HG02973 (cell line): ENCODE data around the gene RFK.
A peak's percentile ranks its signal among the peaks of the same experiment; 100 is the strongest.
"Not testable (repeated sequence)": the region's sequence is repeated elsewhere in the genome, so short reads cannot be mapped to it uniquely, and the experiment has no call there.

Source experiments
- ATAC-seq: cut with Tn5 transposase; IDR thresholded peaks from one replicate; pipeline ENCODE4 v1.9.1; 2021; ENCODE audit warnings: moderate library complexity; ENCODE audit not compliant: unreplicated experiment

RFK gene

DNA sequence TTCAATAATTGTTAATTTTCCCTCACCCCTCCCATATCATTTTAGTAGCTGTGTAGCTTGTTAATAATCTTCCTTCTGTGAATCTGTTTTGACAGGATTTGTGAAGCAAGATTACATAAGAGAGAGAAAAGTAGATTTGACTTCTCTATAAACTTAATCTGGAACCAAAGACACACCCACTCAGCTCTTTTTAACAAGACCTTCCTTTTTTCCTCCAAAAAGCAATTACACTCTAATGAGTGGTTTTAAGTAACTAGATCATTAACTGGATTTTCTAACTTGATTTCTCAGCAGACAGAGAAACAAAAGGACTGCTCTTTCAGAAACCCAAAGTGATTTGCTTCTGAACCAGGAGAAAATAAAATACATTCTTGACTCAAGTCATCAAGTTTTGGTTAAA, 21.9 kb downstream of the RFK start:
- ATAC-seq = no peak

DNA sequence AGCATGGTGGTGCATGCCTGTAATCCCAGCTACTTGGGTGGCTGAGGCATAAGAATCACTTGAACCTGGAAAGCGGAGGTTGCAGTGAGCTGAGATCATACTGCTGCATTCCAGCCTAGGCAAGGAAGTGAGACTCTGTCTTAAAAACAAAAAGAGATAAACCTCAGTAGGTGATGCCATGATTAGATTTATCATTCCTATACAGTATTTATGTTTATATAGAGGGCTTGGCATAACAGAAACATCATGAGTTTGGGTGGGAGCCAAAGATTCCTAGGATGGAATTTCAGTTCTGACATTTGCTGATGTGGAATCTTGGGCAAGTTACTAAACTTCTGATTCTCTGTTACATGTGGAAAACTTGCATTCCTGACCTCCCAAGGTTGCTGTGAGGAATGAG, 22.3 kb downstream of the RFK start:
- no peak for ATAC-seq

DNA sequence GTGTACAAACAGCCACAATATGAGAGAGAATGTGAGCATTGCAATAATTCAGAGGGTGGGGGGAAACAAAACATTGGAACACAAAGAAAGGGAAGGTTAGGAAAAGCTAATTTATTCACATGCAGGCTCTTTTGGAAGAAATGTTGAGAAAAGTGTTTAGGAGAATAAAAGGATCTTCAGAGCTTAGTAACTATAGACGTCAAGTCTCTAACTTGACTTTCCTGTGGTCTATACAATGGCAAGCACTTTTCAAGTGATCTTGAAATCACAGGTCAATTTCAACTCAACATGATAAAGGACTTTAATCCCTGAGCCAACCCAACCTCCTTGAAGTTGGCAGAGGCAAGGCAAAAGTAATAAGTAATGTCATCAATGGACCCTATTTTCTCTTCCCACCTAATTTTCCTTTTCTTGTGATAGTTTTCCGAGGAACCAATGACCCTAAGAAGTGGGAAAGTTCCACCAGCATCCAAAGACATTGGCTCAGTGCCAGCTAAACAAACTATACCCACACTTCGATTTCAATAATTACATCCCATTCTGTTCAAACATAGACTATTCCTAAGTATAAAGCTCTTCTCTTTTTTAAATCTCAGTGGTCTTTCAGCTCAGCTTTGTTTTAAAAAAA, 23.7 kb downstream of the RFK start:
- no peak for ATAC-seq

DNA sequence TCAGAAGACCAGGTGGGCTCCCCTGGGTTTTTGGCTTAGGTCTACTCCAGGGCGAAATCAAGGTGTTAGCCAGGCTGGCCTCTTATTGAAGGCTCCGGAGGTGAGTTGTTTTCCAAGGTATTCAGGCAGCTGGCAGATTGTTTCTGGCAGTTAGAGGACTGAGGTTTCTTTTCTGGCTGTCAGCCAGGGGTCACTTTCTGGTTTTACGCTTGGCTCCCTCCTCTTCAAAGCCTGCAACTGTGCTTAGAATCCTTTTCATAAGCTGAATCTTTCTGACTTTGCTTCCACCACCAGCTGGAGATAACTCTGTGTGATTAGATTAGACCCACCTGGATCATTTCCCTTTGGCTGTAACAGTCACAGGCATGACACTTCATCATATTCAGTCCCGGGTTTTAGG, 24.6 kb downstream of the RFK start:
- peak; percentile 49 for ATAC-seq

DNA sequence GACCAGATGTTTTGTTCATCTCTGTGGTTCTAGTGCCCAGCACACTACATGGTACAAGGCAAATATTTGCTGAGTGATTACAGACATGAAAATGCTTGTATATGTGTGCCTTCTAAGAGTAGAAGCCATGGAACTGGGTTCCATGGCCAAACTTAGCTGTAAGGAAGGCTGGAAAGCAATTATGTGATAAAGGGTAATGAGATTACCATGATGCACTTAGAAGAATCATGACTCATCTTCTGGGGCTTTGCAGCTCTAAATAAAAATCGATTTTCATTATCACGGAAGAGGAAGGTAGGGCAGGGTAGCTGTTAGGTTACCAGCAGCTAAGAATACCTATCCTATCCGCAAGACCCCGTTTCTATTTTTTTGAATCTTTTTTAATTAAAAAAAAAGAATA, 28.0 kb downstream of the RFK start:
- no peak for ATAC-seq

DNA sequence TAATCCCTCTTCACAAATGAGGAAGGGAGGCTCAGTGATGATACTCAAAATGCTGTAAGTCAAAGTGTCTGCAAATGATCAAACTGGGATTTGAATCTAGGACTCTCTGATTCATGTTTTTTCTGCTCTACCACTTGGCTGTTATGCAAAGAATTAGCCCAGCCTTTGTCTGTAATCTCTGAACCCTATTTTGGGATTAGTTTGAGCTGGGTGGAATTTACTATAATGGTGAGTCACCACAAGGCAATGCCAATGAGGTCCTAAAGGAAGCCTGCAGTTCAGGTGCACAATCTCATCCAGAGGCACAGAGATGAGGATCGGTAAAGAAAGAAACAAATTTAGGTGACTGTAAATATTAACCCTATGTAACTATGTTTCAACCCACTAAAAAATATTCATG, 29.2 kb downstream of the RFK start:
- ATAC-seq = no peak

DNA sequence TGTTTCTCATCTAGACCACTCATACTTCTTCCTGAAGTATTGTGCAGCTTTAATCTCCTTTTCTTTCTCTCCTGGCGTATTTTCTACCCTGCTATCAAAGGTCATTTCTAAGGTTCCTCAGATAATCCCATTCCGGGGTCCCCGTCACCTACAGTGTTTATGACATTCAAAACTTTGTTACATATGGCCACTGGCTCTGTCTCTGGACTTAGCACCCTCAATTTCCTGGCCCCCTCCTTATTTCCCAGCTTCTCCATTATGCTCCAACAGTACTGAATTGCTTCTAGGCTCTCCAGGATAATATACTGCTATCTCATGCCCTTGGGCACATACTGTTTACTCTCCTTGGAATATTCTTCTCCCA, 31.2 kb downstream of the RFK start:
- no peak for ATAC-seq

DNA sequence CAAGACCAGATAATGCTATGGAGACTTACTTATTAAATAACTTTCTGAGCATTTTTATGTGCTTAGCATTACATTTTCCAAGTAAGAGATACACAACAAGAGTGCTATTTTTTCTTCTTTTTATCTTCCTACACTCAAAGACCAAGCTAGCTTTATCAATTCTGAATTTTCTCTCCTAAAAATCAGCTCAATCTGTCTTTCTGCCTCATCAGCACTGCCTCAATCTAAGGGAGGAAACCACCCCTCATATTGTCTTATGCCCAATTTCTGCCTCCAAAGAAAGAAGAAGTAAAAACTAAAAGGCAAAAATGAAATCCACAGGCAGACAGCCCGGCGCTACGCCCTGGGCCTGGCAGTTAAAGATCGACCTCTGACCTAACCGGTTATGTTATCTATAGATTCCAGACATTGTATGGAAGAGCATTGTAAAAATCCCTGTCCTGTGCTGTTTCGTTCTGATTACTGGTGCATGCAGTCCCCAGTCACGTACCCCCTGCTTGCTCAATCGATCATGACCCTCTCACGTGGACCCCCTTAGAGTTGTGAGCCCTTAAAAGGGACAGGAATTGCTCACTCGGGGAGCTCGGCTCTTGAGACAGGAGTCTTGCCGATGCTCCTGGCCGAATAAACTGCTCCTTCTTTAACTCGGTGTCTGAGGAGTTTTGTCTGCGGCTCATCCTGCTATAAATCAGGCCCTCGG, 31.7 kb downstream of the RFK start:
- not testable (repeated sequence) for ATAC-seq

DNA sequence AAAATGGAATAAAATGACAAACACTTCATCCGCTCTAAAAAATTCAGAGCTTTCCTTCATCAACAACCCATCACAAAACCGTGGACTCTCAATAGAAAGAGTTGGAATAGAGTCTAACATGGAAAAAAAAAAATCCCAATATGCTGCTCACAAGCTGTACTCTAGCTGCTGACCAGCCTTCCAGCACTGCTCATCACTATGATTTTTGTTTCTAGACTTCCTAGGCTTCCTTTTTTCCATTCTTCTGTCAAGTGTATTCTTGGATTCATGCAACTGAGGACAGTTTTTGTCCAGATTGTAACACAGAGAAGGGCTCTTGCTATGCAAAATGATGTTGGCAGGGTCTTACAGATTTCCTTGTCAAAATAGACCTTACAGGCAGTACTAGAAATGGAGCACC, 34.5 kb downstream of the RFK start:
- no peak for ATAC-seq

DNA sequence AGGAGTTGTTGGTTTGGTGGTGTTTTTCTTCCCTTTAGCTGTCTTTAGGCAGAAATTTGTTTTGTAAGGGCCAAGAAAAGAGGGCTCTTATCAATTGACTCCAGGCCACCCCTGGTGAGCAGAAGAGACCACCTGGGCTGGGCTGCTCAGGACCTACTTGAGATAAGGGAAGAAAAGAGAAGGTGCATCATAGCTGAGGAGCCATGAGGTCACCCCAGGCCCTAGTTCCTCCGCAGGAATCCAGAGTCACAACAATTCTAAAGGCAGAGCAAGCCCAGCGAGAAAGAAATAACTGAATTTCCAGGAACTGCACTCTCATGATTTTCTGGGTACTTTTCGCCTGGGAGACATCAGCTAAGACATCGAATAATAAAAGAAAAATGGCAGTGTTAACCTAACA, 34.9 kb downstream of the RFK start:
- no peak for ATAC-seq

DNA sequence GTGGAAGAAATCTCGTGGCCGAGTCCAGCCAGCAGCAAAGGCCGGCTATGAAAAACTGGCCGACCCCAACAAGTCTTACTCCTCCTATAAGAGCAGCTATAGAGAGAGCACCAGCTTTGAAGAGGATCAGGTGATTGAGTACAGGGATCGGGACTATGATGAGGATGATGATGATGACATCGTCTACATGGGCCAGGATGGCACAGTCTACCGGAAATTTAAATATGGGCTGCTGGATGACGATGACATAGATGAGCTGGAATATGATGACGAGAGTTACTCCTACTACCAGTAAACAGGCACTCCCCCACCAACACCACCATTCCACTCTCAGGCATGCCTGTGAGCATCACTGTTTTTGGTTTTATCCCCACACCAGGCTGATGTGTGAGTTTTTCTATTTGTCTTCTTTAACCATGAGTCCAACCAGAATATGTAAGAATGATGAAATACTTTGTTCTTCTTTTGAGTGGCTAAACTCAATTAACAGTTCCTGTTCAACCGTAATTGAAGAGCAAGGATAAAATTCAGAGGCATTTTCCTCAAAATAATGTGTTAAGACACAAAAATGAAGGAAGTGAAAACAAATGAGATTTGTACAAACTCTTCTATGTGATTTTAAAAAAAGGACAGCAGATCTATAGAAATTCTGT, 35.5 kb downstream of the RFK start:
- no peak for ATAC-seq

DNA sequence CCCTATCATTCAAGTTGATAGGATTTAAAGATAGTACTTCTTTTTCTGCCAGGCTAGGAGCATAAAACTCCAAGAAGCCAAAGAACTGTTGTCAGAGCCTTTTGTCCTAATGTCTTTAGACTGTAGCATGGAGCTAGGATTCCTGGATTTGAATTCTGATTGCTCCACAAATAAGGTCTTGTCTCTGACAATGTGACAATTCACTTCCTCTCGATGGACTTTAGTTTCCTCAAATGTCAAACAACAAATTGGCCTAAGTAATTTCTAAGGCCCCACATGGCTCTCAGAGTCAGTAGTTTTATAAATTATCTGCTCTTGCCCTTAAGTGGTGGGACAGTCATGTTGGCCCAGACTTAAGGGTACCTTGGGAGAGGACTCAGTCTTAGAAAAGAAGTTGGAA, 36.7 kb downstream of the RFK start:
- ATAC-seq = no peak

DNA sequence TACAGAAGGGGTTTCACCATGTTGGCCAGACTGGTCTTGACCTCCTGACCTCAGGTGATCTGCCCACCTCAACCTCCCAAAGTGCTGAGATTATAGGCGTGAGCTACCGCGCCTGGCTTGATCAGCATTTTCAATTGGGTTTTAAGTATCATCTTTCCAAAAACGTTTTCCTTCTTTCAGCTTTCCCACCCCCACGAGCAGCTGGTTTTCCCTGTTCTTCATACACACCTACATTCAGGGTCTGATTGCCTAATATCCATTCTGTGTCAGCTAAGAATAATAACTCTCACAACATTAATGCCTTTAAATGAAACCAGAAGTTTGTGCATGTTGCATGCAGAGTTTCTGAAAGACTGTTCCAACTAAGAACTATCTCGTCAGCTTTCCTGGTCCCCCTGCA, 38.3 kb downstream of the RFK start:
- ATAC-seq = no peak

DNA sequence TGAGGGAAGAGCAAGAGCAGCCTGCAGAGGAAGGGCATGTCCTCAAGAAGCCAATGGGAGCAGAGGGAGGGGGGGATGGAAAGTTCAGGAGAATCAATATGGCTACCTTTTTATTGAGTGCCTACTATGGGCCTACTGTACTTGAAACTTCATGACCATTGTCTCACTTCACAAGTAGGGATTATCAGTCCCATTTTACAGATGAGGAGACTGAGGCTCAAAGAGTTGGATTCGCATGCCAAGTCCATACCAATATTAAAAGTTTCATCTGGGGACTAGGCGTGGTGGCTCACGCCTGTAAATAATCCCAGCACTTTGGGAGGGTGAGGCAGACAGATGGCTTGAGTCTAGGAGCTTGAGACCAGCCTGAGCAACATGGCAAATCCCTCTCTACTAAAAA, 40.0 kb downstream of the RFK start:
- ATAC-seq = no peak

DNA sequence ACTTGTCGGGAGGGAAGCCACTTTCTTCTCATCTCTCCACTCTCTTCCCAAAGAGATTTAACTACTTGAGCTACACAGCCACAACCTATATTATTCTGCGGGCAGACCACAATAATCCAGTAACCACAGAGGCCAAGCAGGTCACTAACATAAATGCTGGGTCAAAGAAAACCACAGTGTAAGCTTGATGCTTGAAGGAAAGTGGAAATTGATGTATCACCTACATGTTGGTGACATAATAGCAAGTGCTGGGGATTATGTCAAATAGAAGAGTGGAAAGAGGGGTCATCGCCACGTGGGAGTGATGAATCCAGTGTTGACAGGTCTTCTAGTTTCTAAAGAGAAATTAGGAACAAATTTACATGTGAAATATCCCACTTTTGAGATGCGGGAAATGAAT, 40.9 kb downstream of the RFK start:
- no peak for ATAC-seq

DNA sequence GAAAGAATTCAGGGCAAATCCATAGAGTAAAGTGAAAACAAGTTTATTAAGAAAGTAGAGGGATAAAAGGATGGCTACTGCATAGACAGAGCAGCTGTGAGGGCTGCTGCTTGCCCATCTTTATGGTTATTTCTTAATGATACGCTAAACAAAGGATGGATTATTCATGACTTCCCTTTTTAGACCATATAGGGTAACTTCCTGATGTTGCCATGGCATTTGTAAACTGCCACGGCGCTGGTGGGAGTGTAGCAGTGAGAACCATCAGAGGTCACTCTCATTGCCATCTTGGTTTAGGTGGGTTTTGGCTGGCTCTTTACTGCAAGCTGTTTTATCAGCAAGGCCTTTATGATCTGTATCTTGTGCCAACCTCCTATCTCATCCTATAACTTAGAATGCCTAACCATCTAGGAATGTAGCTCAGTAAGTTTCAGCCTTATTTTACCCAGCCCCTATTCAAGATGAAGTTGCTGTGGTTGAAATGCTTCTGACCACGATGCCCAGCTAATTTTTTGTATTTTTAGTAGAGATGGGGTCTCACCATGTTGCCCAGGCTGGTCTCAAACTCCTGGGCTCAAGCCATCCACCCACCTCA, 42.1 kb downstream of the RFK start:
- no peak for ATAC-seq

DNA sequence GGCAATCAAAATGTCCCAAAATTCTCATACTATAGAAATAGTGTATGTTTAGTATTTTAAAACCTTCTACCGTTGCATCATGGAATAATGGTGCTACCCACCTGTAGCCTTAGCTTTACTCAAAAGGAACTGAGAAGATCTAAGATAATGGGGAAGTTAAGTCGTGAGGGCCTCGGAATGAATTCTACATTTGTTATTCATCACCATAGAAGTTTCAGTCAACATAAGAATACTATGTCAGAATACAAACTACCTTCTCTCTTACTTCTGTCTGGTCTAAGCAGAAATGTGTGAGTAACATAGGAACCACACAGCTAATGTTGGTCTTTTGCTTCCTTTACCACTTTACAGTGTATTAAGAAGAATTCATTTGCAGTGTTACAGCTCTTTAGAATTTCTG, 43.2 kb downstream of the RFK start:
- ATAC-seq = peak; percentile 73

DNA sequence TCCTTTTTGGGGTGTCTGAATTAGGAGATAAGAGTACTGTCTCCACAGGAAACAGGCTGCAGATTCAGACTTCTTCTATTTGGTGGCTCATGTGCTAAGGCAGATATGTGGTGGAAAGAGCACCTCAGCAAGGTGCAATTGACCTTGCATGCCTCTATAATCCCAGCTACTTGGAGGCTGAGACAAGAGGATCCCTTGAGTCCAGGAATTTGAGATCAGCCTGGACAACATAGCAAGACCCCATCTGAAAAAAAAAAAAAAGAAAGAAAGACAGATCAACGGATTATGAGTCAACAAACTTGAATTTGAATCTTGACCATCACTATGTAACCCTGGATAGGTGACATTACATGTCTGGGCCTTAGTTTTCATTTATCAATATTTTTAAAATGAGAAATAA, 44.4 kb downstream of the RFK start:
- ATAC-seq = no peak

DNA sequence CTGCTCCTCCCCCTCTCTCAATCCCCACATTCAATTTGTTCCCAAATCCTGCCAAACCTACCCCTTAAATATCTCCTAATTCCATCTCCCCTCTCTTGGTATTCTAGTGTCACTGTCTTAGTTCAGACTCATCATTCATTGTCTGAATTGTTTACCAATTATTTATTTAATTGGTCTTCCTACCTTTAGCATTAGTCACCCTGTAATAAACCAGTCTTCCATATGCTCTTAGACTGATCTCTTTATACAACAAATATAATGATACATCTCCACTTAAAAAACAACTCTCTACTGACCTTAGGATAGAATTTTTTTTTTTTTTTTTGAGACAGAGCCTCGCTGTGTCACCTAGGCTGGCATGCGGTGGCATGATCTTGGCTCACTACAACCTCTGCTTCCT, 51.4 kb downstream of the RFK start:
- no peak for ATAC-seq

DNA sequence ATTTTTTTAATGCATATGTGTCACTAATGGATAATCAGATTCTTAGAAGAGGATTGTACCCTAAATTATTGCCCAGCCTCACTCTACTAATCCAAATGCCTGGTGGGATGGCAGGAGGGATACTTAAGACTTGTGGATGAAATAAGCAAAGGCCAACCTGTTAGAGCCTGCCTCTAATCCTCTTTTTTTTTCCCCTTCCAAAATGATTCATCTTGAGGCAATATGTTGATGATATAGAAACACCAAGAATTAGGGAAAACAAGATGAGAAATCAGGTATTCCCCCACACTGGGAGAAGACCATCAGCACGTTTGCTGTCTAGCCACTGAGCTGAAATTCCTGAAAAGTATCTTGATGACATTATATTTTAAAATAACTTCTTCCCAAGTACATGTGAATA, 52.0 kb downstream of the RFK start:
- no peak for ATAC-seq

DNA sequence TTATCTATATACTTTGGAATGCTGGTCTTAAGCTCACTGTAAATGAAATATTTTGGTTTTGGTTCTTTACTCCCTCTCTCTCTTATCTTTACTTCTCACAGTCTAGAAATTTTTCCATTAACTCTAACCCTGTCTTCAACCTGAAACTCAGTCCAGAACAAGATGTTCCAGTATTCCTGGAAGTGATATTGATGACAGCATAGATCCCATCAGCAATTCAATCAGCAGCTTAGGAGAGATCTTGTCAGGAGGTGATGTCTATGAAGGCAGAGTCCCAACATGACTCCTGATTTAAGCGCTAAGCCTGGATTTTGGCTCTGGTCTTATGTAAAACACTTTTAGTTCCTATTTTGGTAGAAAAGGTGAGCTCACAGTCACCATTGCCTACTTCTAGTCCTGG, 52.6 kb downstream of the RFK start:
- no peak for ATAC-seq

DNA sequence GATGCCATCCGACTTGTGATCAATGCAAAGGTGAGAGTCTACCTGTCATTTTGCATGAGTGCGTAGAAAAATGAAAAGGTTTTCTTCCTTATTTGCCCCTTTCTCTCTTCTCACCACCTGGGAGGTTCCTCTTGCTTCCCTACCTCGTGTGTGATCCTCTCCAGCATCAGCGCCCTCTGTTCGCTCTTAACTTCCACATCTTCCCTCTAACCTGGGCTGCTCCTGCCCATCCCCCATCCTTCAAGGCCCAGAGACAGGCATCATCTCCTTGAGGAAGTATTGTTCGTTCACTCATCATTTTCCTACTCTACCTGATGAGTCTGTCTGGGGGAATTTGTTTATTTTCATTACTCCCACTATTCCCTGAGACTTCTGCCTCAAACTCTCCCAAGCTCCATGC, 55.8 kb downstream of the RFK start:
- ATAC-seq = no peak
